Endodermal cell (in vitro differentiated cells): Measurements from ENCODE around the gene DPP6. TPM values are rescaled to one million over a fixed set of nuclear protein-coding genes. Genes with fewer than 3 reads are reported as not detected.

Source experiments
- DNase-seq: peaks from one replicate; pipeline ENCODE4 v3.0.0-alpha.2; 2017
- H3K27ac ChIP-seq: 2 replicates; pipeline ENCODE4 v1.5.1; 2013; ENCODE audit warnings: mild to moderate bottlenecking, low read depth, low read length, moderate library complexity
- H3K27me3 ChIP-seq: 2 replicates; pipeline ENCODE4 v1.6.1; 2013; ENCODE audit warnings: mild to moderate bottlenecking, low read length, moderate library complexity; ENCODE audit not compliant: insufficient read depth, control insufficient read depth, poor library complexity, severe bottlenecking
- H3K36me3 ChIP-seq: 2 replicates; pipeline ENCODE4 v1.7.0; 2013; ENCODE audit warnings: mild to moderate bottlenecking, low read length, moderate library complexity; ENCODE audit not compliant: control insufficient read depth, insufficient read depth
- H3K4me1 ChIP-seq: one replicate; pipeline ENCODE4 v1.7.0; 2013; ENCODE audit warnings: low read length; ENCODE audit not compliant: control insufficient read depth, insufficient read depth
- H3K4me3 ChIP-seq: 2 replicates; pipeline ENCODE4 v1.5.1; 2013; ENCODE audit warnings: mild to moderate bottlenecking, low read length, moderate library complexity
- H3K9ac ChIP-seq: 2 replicates; pipeline ENCODE4 v1.6.1; 2013; ENCODE audit warnings: mild to moderate bottlenecking, low read length, moderate library complexity; ENCODE audit not compliant: poor library complexity, severe bottlenecking; ENCODE audit errors: extremely low read depth
- H3K9me3 ChIP-seq: 2 replicates; pipeline ENCODE4 v1.6.1; 2013; ENCODE audit warnings: mild to moderate bottlenecking, low read length, moderate library complexity; ENCODE audit not compliant: control insufficient read depth
- H3K27ac Mint-ChIP-seq: 2 replicates; pipeline ENCODE4 v1.8.0; 2020; ENCODE audit warnings: mixed read lengths
- H3K27me3 Mint-ChIP-seq: 2 replicates; pipeline ENCODE4 v1.8.0; 2021; ENCODE audit warnings: mild to moderate bottlenecking, mixed read lengths; ENCODE audit not compliant: insufficient read depth
- H3K36me3 Mint-ChIP-seq: 2 replicates; pipeline ENCODE4 v1.8.0; 2020; ENCODE audit warnings: low read depth, mixed read lengths
- H3K4me1 Mint-ChIP-seq: 2 replicates; pipeline ENCODE4 v1.8.0; 2020; ENCODE audit warnings: mixed read lengths
- H3K4me3 Mint-ChIP-seq: 2 replicates; pipeline ENCODE4 v1.8.0; 2020; ENCODE audit warnings: mild to moderate bottlenecking, moderate library complexity, mixed read lengths
- H3K9me3 Mint-ChIP-seq: 2 replicates; pipeline ENCODE4 v1.8.0; 2020; ENCODE audit warnings: mild to moderate bottlenecking, mixed read lengths
- WGBS, 2 experiments: methylation state at CpG; one replicate each; pipeline versions ENCODE4 v1.1.5 to v1.1.7; 2013; ENCODE audit warnings: missing lambda C conversion rate in 2 of 2, mixed read lengths in 1 of 2; ENCODE audit not compliant: insufficient coverage in 1 of 2, insufficient read length in 1 of 2; 5-methylcytosine and 5-hydroxymethylcytosine counted together
- total RNA-seq, 2 donors: library from RNA; stranded (reverse); fragmentation: NEBNext Ultra II Directional in 1 of 2; extraction: Animal tissue kit (Norgen Biotek cat#: 25700) in 1 of 2; gene quantifications; 2 replicates in 1 of 2; 3 replicates in 1 of 2; pipeline ENCODE4 v1.2.1, GENCODE V29; 2021
- TF ChIP-seq, protein P1 (sequence below): fragments of 200-600 bp; sonication (generic); conservative IDR thresholded peaks from 2 replicates; pipeline ENCODE4 v1.5.0; 2021; ENCODE audit warnings: antibody characterized with exemption, mild to moderate bottlenecking

DPP6 gene
- total RNA-seq, 2 donors from 2014 or later: 1.7 to 3.0 TPM

DNA sequence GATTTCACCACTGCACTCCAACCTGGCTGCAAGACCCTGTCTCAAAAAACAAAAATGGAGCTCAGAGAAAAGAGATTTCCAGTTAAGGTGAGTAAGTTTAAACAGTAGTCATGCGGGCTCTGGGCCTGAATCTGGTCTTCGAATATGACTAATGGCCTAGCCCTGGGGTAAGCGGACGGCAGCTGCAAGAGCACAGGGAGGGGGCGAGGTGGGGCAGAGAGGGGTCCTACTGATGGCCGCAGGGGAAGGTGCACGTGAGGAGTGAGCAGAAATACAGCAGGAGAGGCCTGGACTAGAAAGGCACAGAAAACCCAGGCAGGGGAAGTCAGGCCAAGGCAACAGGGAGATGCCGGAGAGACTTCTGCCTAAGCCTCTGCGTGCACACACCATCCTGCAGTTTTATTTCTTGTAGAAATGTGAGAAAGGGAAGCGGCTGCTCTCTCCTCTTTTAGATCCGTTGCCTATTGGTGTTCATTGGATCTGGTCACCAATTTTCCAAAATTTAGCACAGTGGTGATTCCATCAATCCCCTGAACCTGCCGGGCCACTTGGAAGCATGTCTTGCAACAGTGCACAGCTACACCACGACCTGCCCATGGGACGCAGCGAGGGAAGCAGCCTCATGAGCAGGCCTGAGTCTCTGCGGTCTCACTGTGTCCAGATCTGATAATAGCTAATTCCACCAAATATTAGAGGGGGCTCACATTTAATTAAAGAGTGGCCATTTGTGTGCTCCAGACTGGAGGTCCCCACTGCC lies 811.7 kb downstream of the DPP6 start:
- H3K4me1 Mint-ChIP-seq: peaks cover 16% of the 10 kb centered on the region
- Histone ChIP-seq H3K9ac (no peak overlapping the region), H3K27me3 (peaks cover 40% of the 10 kb centered on the region), H3K4me3 (no peak overlapping the region), H3K27ac (no peak overlapping the region), H3K36me3 (no peaks in the 10 kb centered on the region), H3K9me3 (no peaks in the 10 kb centered on the region), H3K4me1 (peaks cover 2% of the 10 kb centered on the region)
- H3K36me3 Mint-ChIP-seq: no peaks in the 10 kb centered on the region
- no peaks in the 10 kb centered on the region for H3K9me3 Mint-ChIP-seq
- TF ChIP-seq, protein P1, sequence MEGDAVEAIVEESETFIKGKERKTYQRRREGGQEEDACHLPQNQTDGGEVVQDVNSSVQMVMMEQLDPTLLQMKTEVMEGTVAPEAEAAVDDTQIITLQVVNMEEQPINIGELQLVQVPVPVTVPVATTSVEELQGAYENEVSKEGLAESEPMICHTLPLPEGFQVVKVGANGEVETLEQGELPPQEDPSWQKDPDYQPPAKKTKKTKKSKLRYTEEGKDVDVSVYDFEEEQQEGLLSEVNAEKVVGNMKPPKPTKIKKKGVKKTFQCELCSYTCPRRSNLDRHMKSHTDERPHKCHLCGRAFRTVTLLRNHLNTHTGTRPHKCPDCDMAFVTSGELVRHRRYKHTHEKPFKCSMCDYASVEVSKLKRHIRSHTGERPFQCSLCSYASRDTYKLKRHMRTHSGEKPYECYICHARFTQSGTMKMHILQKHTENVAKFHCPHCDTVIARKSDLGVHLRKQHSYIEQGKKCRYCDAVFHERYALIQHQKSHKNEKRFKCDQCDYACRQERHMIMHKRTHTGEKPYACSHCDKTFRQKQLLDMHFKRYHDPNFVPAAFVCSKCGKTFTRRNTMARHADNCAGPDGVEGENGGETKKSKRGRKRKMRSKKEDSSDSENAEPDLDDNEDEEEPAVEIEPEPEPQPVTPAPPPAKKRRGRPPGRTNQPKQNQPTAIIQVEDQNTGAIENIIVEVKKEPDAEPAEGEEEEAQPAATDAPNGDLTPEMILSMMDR: no peak
- no peak overlapping the region for H3K27ac Mint-ChIP-seq
- 88 to 91% methylated on average over 10 to 16 of the region's 16 CpGs for WGBS, 2 experiments
- DNase-seq: no peak
- H3K4me3 Mint-ChIP-seq: no peak overlapping the region
- peaks cover 45% of the 10 kb centered on the region for H3K27me3 Mint-ChIP-seq

DNA sequence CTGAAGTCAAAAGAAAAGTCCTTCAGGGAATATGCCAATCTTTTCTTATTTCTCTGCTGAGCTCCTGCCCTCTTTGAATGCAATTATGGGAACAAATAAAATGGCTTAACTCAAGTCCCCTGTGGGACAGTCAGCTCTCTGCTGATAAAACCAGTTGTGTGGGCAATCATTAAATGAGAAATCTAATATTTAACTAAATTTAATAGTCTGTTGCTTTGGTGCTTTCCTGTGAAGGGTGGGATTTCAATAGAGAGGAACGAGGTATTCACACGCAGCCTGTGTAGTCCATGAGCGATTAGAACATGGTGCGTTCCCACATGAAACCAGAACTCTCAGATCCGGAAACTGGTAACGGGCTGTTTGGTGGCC lies 812.3 kb downstream of the DPP6 start:
- H3K9ac ChIP-seq: no peak overlapping the region
- H3K4me3 ChIP-seq: no peak overlapping the region
- no peaks in the 10 kb centered on the region for H3K36me3 ChIP-seq
- DNase-seq: no peak
- H3K4me1 Mint-ChIP-seq: peaks cover 16% of the 10 kb centered on the region
- H3K27ac Mint-ChIP-seq: no peak overlapping the region
- TF ChIP-seq, protein P1: no peak
- H3K36me3 Mint-ChIP-seq: no peaks in the 10 kb centered on the region
- no peaks in the 10 kb centered on the region for H3K9me3 ChIP-seq
- H3K9me3 Mint-ChIP-seq: no peaks in the 10 kb centered on the region
- H3K4me3 Mint-ChIP-seq: no peak overlapping the region
- H3K27me3 ChIP-seq: peaks cover 40% of the 10 kb centered on the region
- WGBS, 2 experiments: 94 to 100% methylated on average over 5 to 6 of the region's 6 CpGs
- H3K27me3 Mint-ChIP-seq: peaks cover 47% of the 10 kb centered on the region
- peaks cover 6% of the 10 kb centered on the region for H3K4me1 ChIP-seq
- H3K27ac ChIP-seq: no peak overlapping the region

DNA sequence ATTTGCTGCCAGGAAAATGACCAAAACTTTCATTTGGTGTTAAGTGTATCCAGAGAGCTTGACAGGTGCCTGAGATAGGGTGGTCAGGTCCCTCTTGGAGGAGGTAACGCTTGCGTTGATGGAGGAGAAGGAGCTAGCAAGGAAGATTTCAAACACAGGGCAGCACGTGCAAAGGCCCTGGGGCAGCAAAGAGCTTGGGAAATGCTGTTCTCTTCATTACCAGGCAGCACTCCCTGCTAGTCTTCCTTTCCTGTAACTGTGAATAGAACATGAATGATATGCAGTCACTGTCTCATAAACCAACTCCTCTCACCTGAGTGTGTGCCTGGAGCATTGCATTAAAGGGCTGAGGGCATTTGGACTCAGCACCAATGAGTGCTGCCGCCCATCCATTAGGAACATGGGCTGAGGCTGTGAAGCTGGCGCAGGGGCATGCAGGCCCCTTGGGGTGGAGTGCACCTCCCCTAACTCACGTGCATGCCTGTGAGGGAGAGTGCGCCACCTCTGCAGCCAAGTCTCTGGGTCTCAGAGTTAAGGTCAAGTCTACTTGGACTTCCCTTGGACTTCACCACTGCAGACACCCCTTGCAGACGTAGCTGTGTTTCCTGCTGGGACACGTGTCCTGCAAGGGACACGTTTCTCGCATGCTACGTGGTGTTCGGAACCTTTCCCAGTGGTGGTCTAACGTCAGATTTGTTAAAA lies 813.9 kb downstream of the DPP6 start:
- no peak for DNase-seq
- H3K27me3 ChIP-seq: peaks cover 40% of the 10 kb centered on the region
- no peak overlapping the region for H3K27ac ChIP-seq
- no peak overlapping the region for H3K4me3 ChIP-seq
- H3K36me3 ChIP-seq: no peaks in the 10 kb centered on the region
- Mint-ChIP-seq H3K36me3 (no peaks in the 10 kb centered on the region), H3K27me3 (peaks cover 47% of the 10 kb centered on the region), H3K4me1 (peaks cover 15% of the 10 kb centered on the region), H3K27ac (no peak overlapping the region), H3K9me3 (no peaks in the 10 kb centered on the region), H3K4me3 (no peak overlapping the region)
- H3K9ac ChIP-seq: no peak overlapping the region
- 95 to 96% methylated on average over 12 to 14 of the region's 14 CpGs for WGBS, 2 experiments
- no peaks in the 10 kb centered on the region for H3K9me3 ChIP-seq
- TF ChIP-seq, protein P1: no peak
- H3K4me1 ChIP-seq: peaks cover 6% of the 10 kb centered on the region
